C4-2B (cell line): ENCODE measurements around the gene INPP5J.

Experiments used
- H3K27ac ChIP-seq: fragments of 450-650 bp; 2 replicates; pipeline ENCODE4 v1.5.1; 2017
- CTCF ChIP-seq: fragments of 450-650 bp; conservative IDR thresholded peaks from 2 replicates; pipeline ENCODE4 v1.5.1; 2017; ENCODE audit warnings: mild to moderate bottlenecking
- ZFX ChIP-seq: fragments of 450-650 bp; IDR thresholded peaks from 2 replicates; pipeline ENCODE4 v1.6.1; 2017

The INPP5J gene

DNA sequence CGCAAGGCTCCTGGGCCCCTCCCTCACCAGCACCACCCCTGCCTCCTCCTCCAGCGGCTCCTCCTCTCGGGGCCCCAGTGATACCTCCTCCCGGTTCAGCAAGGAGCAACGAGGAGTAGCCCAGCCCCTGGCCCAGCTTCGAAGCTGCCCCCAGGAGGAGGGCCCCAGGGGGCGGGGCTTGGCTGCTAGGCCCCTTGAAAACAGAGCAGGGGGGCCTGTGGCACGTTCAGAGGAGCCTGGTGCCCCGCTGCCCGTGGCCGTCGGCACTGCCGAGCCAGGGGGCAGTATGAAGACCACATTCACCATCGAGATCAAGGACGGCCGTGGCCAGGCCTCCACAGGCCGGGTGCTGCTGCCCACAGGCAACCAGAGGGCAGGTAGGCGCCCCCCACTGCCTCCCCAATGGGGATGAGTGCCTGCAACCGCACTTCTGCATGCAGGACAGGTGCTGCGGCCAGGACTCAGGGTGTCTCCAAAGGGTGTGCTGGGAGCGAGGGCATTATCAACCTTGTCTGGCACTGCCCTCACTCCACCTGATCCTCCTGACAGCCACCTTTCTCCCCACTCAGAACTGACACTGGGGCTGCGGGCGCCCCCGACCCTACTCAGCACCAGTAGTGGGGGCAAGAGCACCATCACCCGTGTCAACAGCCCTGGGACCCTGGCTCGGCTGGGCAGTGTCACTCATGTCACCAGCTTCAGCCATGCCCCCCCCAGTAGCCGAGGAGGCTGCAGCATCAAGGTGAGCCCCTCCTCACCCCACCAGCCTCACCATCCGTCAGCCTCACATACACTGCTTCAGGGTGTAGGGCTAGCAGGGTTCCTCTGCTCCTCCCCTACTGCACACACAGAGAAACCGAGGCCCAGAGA is 31.4 kb upstream of the INPP5J start:
- no peak overlapping the region for H3K27ac ChIP-seq
- TF ChIP-seq ZFX, result no peak
- TF ChIP-seq CTCF, result no peak

DNA sequence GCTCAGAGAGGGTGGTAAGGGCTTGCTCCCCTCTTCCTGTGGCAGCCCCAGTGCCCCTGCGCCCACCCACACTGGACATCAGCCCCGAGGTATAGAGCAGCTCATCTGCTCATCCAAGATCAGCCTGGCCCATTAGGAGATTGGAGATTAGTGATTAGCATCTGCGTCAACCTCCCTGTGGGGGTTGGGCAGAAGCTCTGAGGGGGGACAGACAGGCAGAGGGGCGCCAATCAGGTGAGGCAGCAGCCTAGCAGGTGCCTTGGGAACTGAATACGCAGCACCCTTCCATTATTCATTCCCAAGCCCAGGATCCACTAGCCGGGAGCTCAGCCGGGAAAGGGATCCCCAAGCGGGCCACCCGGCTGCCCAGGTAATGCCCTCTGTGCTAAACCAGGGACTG is 30.6 kb upstream of the INPP5J start:
- no peak for TF ChIP-seq CTCF
- TF ChIP-seq ZFX, result no peak
- no peak overlapping the region for H3K27ac ChIP-seq

DNA sequence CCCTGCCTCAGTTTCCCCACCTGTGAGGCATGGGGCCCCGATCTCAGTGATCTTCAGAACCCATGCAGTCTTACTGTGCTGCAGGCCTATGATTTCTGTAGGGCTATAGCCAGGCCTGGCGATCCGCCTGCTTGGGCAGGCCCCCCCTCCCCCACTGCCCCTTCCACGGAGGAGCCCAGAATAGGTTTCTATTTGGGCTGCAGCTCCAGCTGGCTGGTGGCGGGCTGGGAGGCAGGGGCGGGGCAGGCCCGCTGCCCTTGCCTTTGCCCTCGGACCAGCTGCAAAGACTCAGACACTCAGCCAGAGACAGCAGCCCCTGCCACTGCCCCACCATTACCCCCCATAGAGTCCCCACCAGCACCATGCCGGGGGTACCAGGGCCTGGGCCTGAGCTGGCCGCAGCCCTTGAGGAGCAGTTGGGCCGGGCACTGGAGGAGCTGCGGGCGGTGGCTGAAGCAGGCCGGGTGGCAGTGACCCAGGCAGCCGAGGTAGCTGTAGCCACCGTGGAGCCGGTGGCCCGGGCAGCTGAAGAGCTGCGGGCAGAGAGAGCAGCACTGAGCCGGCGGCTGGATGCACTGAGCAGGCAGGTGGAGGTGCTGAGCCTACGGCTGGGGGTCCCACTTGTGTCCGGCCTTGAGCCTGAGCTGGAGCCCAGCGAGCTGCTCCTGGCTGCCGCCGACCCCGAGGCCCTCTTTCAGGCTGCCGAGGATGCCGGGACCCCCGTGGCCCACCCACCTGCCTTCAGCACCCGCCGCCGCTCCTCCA is 29.5 kb upstream of the INPP5J start:
- TF ChIP-seq ZFX (no peak), CTCF (no peak)
- no peak overlapping the region for H3K27ac ChIP-seq

GRCh38 chr22:31094021-31094551 is 28.7 kb upstream of the INPP5J start:
- no peak for TF ChIP-seq CTCF
- no peak for TF ChIP-seq ZFX

DNA sequence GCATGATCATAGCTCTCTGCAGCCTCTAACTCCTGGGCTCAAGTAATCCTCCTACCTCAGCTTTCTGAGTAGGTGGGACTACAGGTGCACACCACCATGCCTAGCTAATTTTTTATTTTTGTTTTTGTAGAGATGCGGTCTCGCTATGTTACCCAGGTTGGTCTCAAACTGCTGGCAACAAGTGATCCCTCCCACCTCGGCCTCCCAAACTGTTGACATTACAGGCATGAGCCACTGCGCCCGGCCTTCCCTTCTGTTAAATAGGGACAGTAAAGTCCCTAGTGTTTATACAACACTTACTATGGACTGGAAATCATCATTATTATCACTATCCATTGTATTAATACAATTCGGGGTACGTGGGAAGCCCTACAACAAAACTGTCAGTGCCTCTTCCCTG is 28.0 kb upstream of the INPP5J start:
- TF ChIP-seq ZFX (no peak), CTCF (no peak)
- no peak overlapping the region for H3K27ac ChIP-seq

More at GRCh38 chr22:31094021-31094551, 28.7 kb upstream of the INPP5J start:
- H3K27ac ChIP-seq, result no peak overlapping the region

DNA sequence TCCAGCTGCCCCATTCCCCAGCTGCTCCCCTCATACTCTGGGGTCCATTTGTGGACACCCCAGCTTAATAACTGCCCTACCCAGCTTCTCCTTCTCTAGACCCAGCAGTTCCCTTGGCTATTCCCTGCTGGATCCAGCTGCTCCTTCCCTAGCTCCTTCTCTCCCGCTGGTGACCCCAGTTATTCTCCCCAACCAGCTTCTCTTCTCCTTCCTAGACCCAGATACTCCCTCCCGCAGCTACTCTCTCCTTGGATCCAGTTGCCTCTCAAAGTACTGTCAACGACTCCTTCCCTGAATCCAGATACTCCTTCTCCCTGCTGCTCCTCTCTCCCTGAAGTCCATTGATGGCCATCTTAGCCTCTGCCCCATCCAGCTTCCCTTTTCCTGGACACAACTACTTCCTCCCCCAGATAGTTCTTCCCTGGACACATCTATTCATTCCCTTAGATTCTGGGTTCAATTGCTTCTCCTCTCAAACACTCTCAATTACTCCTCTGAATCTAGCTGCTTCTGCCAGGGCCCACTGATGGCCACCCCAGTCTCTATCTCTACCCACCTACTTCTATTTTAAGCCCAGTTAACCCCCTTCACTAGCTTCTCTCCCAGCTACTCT is 27.0 kb upstream of the INPP5J start:
- no peak overlapping the region for H3K27ac ChIP-seq
- TF ChIP-seq CTCF, result no peak
- TF ChIP-seq ZFX, result no peak
